ENCODE results near the gene P3H3. TPM values are rescaled to one million over a fixed set of nuclear protein-coding genes. Genes with fewer than 3 reads are reported as not detected.
A peak's percentile ranks its signal among the peaks of the same experiment; 100 is the strongest.

P3H3 gene
- total RNA-seq, 2 experiments from 2014 or later = 1.9 to 2.0 TPM

DNA sequence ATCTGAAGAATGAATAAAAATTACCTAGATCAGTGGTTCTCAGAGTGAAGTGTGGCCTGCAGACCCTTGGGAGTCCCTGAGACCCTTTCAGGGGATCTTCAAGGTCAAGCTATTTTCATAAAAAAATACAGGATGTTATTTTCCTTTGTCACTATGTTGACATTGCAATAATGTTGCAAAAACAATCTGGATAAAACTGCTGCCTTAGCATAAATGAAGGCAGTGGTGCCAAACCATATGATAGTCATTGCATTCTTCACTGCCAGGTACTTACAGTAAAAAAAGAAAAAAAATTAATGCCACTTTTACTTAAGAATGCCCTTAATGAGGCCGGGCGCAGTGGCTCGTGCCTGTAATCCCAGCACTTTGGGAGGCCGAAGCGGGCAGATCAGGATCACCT is 40.9 kb upstream of the P3H3 start:
- peak overlapping the region; percentile 48 for H3K4me3 Mint-ChIP-seq
- CTCF ChIA-PET = interaction anchor here (0.5 to 3.5 kb wide), 9 partner anchors 9 to 1076 kb away, joined by 3 to 23 read pairs (median 4); no protein-coding TSS in a partner anchor
- no peak for DNase-seq
- H3K27ac Mint-ChIP-seq = peak overlapping the region; percentile 79
- intact Hi-C loops (cut with micrococcal nuclease) = loop anchor here (5.0 kb wide), 1 partner anchor 165 kb away; the partner anchor contains the start of gene PTPN6
- no peaks in the 10 kb centered on the region for H3K27me3 Mint-ChIP-seq (ENCODE audit: low read depth)
- peaks cover 62% of the 10 kb centered on the region for H3K4me1 Mint-ChIP-seq (ENCODE audit: low read depth)
- no peaks in the 10 kb centered on the region for H3K9me3 Mint-ChIP-seq
- H3K36me3 Mint-ChIP-seq (ENCODE audit: low read depth) = peaks cover 10% of the 10 kb centered on the region

DNA sequence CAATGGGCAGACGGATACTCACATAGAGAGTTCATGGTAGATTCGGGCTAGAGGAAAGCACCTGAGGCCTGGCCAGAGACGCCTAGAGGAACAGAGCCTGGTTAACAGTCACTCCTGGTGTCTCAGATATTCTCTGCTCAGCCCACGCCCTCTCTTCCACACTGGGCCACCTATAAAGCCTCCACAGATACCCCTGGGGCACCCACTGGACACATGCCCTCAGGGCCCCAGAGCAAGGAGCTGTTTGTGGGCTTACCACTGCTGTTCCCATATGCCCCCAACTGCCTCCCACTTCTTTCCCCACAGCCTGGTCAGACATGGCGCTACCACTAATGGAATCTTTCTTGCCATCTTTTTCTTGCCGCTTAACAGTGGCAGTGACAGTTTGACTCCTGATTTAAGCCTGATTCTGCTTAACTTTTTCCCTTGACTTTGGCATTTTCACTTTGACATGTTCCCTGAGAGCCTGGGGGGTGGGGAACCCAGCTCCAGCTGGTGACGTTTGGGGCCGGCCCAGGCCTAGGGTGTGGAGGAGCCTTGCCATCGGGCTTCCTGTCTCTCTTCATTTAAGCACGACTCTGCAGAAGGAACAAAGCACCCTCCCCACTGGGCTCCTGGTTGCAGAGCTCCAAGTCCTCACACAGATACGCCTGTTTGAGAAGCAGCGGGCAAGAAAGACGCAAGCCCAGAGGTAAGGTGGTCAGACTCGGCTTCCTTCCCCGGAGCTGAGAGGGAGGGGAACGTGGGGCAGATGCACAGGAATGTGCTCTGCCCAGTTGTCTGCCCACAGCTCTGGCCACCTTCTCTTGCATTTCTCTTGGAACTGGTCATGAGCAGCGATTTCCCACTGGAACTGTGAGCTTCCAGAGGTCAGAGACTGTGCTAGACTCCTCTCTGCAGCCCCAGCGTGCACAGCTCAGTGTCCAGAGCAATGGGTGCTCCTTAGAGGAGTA is 39.0 kb upstream of the P3H3 start, which contains the start of gene CD4:
Gene CD4, plus strand, starts transcription at position 557 of the 953 bp plus-strand sequence. CDS start 10,611 bp downstream, outside the sequence.
- H3K9me3 Mint-ChIP-seq = no peaks in the 10 kb centered on the region
- peaks cover 57% of the 10 kb centered on the region for H3K4me1 Mint-ChIP-seq (ENCODE audit: low read depth)
- peak within 1 kb of the TSS; percentile 96 for H3K27ac Mint-ChIP-seq
- intact Hi-C loops (cut with micrococcal nuclease) = loop anchor here (1.0 to 5.0 kb wide), 6 partner anchors 9 to 163 kb away; partner anchors contain the start of genes ING4, MLF2 and PTPN6
- peak within 1 kb of the TSS; percentile 97 for H3K4me3 Mint-ChIP-seq
- H3K36me3 Mint-ChIP-seq (ENCODE audit: low read depth) = peaks cover 20% of the 10 kb centered on the region
- H3K27me3 Mint-ChIP-seq (ENCODE audit: low read depth) = no peaks in the 10 kb centered on the region
- DNase-seq = peak; percentile 95
- CTCF ChIA-PET = interaction anchor here (0.5 to 6.5 kb wide), 12 partner anchors 8 to 1189 kb away, joined by 3 to 39 read pairs (median 6); partner anchors contain the start of genes LAG3, MLF2 and PTMS

DNA sequence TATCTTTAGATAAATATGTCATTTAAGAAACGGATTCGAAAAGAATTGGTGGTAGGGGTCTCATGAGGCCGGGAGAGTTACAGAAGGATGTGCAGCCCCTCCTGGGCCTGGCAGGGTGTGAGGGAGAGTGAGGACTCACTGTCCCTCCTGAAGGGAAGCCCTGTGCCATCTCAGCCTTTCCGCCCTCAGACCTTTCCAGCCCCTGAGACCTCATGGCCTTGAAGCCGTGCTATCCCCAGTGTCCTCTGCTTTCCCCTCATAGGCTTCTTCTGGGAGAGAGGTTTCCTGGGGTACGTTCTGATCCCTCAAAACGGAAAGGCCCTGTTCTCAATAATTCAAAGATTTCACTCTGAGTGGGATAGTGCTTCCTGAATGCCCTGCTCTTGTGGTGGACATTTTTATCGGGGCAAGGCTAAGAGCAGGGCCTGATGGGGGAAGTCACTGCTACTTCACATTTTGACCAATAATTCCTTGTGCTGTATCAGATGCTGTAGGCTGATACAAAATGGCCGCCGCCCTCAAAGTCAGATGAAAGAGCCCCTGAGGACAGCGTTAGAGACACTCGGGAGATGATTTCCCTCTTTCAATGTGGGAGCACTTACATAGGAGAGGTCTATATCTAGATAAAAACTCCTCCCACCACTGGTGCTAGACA is 37.6 kb upstream of the P3H3 start:
- peaks cover 52% of the 10 kb centered on the region for H3K4me1 Mint-ChIP-seq (ENCODE audit: low read depth)
- H3K27me3 Mint-ChIP-seq (ENCODE audit: low read depth) = no peaks in the 10 kb centered on the region
- peak; percentile 78 for DNase-seq
- no peaks in the 10 kb centered on the region for H3K9me3 Mint-ChIP-seq
- peak overlapping the region; percentile 96 for H3K27ac Mint-ChIP-seq
- peaks cover 29% of the 10 kb centered on the region for H3K36me3 Mint-ChIP-seq (ENCODE audit: low read depth)
- intact Hi-C loops (cut with micrococcal nuclease) = loop anchor here (1.0 to 5.0 kb wide), 3 partner anchors 62 to 298 kb away; partner anchors contain the start of genes CHD4, MRPL51, NCAPD2 and USP5
- H3K4me3 Mint-ChIP-seq = peak overlapping the region; percentile 97
- CTCF ChIA-PET = interaction anchor here (0.7 to 6.5 kb wide), 7 partner anchors 10 to 177 kb away, joined by 3 to 39 read pairs (median 13); partner anchors contain the start of genes LAG3, MLF2 and PTMS

DNA sequence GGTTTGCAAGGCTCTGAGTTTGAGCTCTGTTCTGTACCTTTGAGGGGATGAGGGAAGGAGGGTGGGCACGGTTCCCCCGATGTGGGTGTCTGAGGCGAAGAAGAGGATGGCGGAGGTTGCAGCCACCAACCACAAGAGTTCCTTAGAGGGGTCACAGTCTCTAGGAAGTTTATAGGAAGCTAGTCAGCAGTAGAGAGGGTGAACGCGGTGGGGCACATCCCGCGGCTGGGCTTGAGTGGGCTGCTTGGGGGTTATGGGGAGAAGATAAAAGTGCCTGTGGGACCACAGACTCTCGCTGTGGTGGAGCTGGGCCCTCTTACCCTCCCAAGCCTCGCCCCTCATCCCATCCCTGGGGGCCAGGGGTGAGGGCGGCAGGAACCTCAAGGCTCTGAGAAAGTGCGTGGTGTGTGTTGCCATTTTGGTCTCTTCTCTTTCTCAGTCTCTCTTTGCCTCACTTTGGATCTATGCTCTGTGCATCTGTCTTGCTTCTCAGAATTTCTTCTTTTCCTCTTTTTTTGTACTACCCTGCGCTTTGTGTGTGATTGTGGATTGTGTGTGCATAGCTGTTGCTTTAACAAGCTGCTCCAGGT is 36.2 kb upstream of the P3H3 start:
- H3K4me1 Mint-ChIP-seq (ENCODE audit: low read depth) = peaks cover 55% of the 10 kb centered on the region
- H3K4me3 Mint-ChIP-seq = peak overlapping the region; percentile 97
- no peaks in the 10 kb centered on the region for H3K9me3 Mint-ChIP-seq
- H3K27ac Mint-ChIP-seq = peak overlapping the region; percentile 96
- peaks cover 36% of the 10 kb centered on the region for H3K36me3 Mint-ChIP-seq (ENCODE audit: low read depth)
- CTCF ChIA-PET = interaction anchor here (0.6 to 6.5 kb wide), 17 partner anchors 10 to 234 kb away, joined by 3 to 39 read pairs (median 4); partner anchors contain the start of genes COPS7A, LAG3, MLF2 and PTMS
- DNase-seq = no peak
- intact Hi-C loops (cut with micrococcal nuclease) = loop anchor here (1.0 to 5.0 kb wide), 4 partner anchors 19 to 300 kb away; partner anchors contain the start of genes CHD4, MRPL51, NCAPD2 and USP5
- no peaks in the 10 kb centered on the region for H3K27me3 Mint-ChIP-seq (ENCODE audit: low read depth)

DNA sequence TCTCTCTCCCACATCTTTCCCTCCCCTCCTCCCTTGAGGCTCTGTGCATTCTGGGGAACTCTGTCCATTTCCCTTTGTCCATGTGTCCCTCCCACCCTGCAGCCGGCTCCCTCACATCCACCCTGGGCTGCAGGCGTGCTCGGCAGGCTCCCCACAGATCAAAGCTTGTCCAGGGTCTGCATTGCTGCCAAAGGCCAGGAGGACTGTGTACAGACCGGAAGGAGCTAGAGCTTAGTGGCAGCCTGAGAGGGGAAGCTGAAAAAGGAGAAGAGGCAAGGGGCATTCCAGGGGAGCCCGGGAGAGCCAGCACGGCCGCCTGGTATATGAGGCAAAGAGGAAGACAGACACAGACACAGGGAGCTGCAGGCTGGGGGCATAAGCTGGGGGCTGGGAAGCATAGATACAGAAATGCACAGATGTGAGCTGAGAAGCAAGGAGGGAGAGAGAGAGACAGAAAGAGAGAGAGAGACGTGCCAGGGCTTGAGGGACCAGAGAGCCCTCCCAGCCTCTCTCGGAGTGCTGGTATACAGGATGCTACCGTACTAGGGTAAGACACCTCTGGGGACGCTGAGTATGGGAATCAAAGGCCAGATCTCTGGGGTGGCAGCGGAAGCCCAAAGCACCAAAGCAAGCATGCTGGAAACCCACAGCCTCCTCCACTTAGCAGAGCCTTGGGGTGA is 35.5 kb upstream of the P3H3 start:
- Mint-ChIP-seq H3K27me3 (ENCODE audit: low read depth) (no peaks in the 10 kb centered on the region), H3K4me3 (peak overlapping the region; percentile 97), H3K36me3 (ENCODE audit: low read depth) (peaks cover 36% of the 10 kb centered on the region), H3K9me3 (no peaks in the 10 kb centered on the region), H3K27ac (peak overlapping the region; percentile 96), H3K4me1 (ENCODE audit: low read depth) (peaks cover 51% of the 10 kb centered on the region)
- CTCF ChIA-PET = interaction anchor here (0.6 to 6.5 kb wide), 17 partner anchors 10 to 235 kb away, joined by 3 to 39 read pairs (median 4); partner anchors contain the start of genes COPS7A, LAG3, MLF2 and PTMS
- intact Hi-C loops (cut with micrococcal nuclease) = loop anchor here (2.0 to 5.0 kb wide), 3 partner anchors 18 to 300 kb away; partner anchors contain the start of genes CHD4, MRPL51 and NCAPD2
- DNase-seq = peak; percentile 61

DNA sequence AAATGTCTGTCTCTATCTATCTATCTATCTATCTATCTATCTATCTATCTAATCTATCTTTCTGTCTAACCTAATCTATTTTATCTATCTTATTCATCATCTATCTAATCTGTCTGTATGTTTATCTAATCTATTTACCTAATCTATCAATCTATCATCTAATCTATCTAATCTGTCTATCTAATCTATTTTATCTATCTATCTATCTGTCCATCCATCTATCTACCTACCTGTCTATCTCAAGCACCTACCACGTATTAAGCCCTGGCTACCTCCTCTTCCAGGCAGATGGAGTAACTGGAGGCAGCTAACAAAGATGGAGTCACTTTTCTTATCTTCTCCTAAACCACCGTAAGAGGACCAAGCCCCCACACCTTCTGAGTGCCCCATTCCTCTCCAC is 33.1 kb upstream of the P3H3 start:
- DNase-seq = no peak
- Mint-ChIP-seq H3K9me3 (no peaks in the 10 kb centered on the region), H3K4me1 (ENCODE audit: low read depth) (peaks cover 54% of the 10 kb centered on the region), H3K36me3 (ENCODE audit: low read depth) (peaks cover 38% of the 10 kb centered on the region), H3K4me3 (no peak overlapping the region), H3K27me3 (ENCODE audit: low read depth) (no peaks in the 10 kb centered on the region), H3K27ac (no peak overlapping the region)
- CTCF ChIA-PET = interaction anchor here (0.7 to 1.8 kb wide), 5 partner anchors 26 to 41 kb away, joined by 3 to 7 read pairs (median 6); no protein-coding TSS in a partner anchor
- intact Hi-C loops (cut with micrococcal nuclease) = no loop called here

DNA sequence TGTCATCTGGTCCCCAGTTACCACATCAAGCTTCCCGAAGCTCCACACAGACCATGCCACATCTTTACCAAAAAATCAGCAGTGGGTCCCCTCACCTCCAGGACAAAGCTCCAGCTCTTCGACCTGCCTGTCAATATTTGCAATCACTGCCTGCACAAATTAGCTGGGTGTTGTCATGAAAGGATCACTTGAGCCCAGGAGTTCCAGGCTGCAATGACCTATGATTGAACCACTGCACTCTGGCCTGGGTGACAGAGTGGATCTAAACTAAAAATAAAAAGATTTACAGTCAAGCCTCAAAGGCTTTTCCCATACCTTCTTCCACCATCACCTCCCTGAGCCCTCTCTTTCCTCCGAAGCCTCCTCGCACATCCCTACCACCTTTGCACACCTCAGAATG is 31.6 kb upstream of the P3H3 start:
- H3K36me3 Mint-ChIP-seq (ENCODE audit: low read depth) = peaks cover 34% of the 10 kb centered on the region
- peaks cover 55% of the 10 kb centered on the region for H3K4me1 Mint-ChIP-seq (ENCODE audit: low read depth)
- H3K9me3 Mint-ChIP-seq = no peaks in the 10 kb centered on the region
- H3K4me3 Mint-ChIP-seq = no peak overlapping the region
- DNase-seq = no peak
- CTCF ChIA-PET = interaction anchor here (0.7 to 1.8 kb wide), 5 partner anchors 10 to 42 kb away, joined by 3 to 7 read pairs (median 3); no protein-coding TSS in a partner anchor
- H3K27ac Mint-ChIP-seq = peak overlapping the region; percentile 15
- no peaks in the 10 kb centered on the region for H3K27me3 Mint-ChIP-seq (ENCODE audit: low read depth)
- intact Hi-C loops (cut with micrococcal nuclease) = no loop called here

DNA sequence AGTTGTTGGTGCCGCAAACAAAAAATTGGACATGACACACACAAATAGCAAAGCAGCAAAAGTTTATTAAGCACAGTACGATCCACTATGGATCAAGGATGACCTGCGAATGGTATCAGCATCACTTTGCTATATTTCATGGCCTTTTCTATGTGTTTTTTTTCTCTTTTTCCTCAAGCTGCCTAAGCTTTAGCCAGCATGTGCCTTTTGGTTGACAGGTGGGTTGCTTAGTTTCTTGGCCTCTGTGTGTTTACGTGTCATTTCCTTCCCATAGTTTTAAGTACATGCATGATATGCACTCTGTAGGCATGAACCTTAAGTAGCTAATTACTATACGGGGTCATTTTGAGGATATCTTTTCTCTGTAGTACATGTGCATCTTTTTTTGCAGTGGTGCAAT is 29.1 kb upstream of the P3H3 start:
- Mint-ChIP-seq H3K4me1 (ENCODE audit: low read depth) (peaks cover 42% of the 10 kb centered on the region), H3K36me3 (ENCODE audit: low read depth) (peaks cover 33% of the 10 kb centered on the region), H3K27ac (no peak overlapping the region), H3K27me3 (ENCODE audit: low read depth) (no peaks in the 10 kb centered on the region), H3K4me3 (no peak overlapping the region), H3K9me3 (no peaks in the 10 kb centered on the region)
- CTCF ChIA-PET = interaction anchor here (1.0 to 1.3 kb wide), 2 partner anchors 26 to 45 kb away, joined by 3 read pairs; no protein-coding TSS in a partner anchor
- intact Hi-C loops (cut with micrococcal nuclease) = no loop called here
- DNase-seq = no peak

DNA sequence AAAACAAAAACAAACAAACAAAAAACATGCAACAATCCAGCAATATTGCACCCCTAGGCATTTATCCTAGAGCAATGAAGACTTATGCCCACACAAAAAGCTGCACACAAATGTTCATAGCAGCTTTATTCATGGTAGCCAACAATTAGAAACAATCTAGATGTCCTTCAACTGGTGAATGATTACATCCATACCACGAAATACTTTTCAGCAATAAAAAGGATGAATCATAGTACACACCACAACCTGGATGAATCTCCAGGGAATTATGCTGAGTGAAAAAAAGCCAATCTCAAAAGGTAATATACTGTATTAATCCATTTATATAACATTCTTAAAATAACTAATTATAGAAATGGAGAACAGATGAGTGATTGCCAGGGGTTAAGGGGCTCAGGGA is 21.0 kb upstream of the P3H3 start:
- Mint-ChIP-seq H3K27ac (no peak overlapping the region), H3K9me3 (no peaks in the 10 kb centered on the region), H3K27me3 (ENCODE audit: low read depth) (no peaks in the 10 kb centered on the region), H3K4me3 (no peak overlapping the region), H3K4me1 (ENCODE audit: low read depth) (peaks cover 19% of the 10 kb centered on the region), H3K36me3 (ENCODE audit: low read depth) (peaks cover 27% of the 10 kb centered on the region)
- DNase-seq = no peak
- intact Hi-C loops (cut with micrococcal nuclease) = no loop called here
- CTCF ChIA-PET = interaction anchor here (3.8 kb wide), 1 partner anchor 18 kb away, joined by 18 read pairs; no protein-coding TSS in a partner anchor

DNA sequence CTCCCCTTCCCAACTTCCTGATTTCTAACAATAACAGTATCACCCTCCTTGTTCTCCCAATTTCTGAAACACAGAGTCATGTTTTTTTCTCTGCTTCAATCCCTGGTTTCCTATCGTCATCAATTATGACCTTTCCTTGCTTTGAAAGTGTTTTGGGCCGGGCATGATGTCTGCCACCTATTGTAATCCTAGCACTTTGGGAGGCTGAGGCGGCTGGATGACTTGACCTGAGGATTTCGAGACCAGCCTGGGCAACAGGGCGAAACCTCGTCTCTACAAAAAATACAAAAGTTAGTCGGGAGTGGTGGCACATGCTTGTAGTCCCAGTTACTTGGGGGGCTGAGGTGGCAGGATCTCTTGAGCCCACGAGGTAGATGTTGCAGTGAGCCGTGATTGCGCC is 19.2 kb upstream of the P3H3 start:
- Mint-ChIP-seq H3K27me3 (ENCODE audit: low read depth) (no peaks in the 10 kb centered on the region), H3K4me3 (no peak overlapping the region), H3K27ac (no peak overlapping the region), H3K36me3 (ENCODE audit: low read depth) (peaks cover 19% of the 10 kb centered on the region), H3K9me3 (no peaks in the 10 kb centered on the region), H3K4me1 (ENCODE audit: low read depth) (peaks cover 19% of the 10 kb centered on the region)
- intact Hi-C loops (cut with micrococcal nuclease) = no loop called here
- DNase-seq = no peak
- CTCF ChIA-PET = interaction anchor here (0.7 to 3.8 kb wide), 3 partner anchors 14 to 56 kb away, joined by 3 to 18 read pairs (median 3); partner anchors contain the start of gene MLF2

DNA sequence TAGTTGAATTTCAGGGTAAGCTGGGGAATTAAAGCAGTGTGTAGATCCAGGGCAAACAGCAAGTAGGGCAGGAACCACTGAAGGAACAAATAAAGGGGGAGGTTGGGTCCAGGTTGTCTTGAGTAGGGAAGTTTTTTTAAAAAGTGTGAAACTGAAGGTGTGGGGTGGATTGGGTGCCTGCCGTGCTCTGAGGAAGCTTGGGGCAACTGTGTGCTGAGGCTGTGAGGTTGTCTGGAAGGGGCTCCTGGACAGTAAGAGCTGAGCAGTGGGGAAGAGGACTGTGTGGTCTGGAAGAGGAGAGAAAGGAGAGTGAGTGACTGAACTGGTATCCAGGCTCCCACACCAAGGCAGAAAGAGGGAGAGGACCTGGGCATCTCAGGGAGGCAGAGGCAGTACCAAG is 17.4 kb upstream of the P3H3 start:
- CTCF ChIA-PET = interaction anchor here (0.7 to 3.8 kb wide), 5 partner anchors 12 to 32 kb away, joined by 3 to 18 read pairs (median 4); no protein-coding TSS in a partner anchor
- intact Hi-C loops (cut with micrococcal nuclease) = loop anchor here (2.0 kb wide), 1 partner anchor 18 kb away; no protein-coding TSS in a partner anchor
- Mint-ChIP-seq H3K27ac (peak overlapping the region; percentile 46), H3K9me3 (no peaks in the 10 kb centered on the region), H3K36me3 (ENCODE audit: low read depth) (peaks cover 20% of the 10 kb centered on the region), H3K4me1 (ENCODE audit: low read depth) (peaks cover 19% of the 10 kb centered on the region), H3K4me3 (no peak overlapping the region), H3K27me3 (ENCODE audit: low read depth) (no peaks in the 10 kb centered on the region)
- no peak for DNase-seq

Data from activated naive CD4-positive, alpha-beta T cell treated with anti-CD3 and anti-CD28 coated beads for 36 hours (primary cell).